Hematopoietic multipotent progenitor cell (in vitro differentiated cells): ENCODE measurements around the gene KNTC1. TPM values are rescaled to one million over a fixed set of nuclear protein-coding genes. Genes with fewer than 3 reads are reported as not detected.
"Not testable (repeated sequence)": the region's sequence is repeated elsewhere in the genome, so short reads cannot be mapped to it uniquely, and the experiment has no call there.

Experiments
- DNase-seq, 3 donors: peaks; one replicate each; pipeline ENCODE4 v3.0.0-alpha.2; 2011 to 2015; ENCODE audit warnings: low read depth in 2 of 3, low spot score in 2 of 3
- total RNA-seq: library from RNA; depleted of rRNA; stranded (reverse); fragments of >200 nt; gene quantifications from one replicate; pipeline ENCODE4 v1.2.3, GENCODE V29; 2012

Gene KNTC1
- total RNA-seq = 24.8 TPM

GRCh38 chr12:122526683-122527477 is at the start of gene KNTC1, which contains the start of gene RSRC2:
Gene KNTC1 (plus strand): TSS chr12:122527249. CDS start chr12:122530064, 2,815 bp downstream.
Gene RSRC2 (minus strand): TSS chr12:122526936. CDS start chr12:122526853, 83 bp downstream.
- peak; percentile 92 to 100 (median 100) for DNase-seq

GRCh38 chr12:122480753-122481152 is 46.3 kb upstream of the KNTC1 start:
- no peak for DNase-seq

- no peak for DNase-seq
Measured at GRCh38 chr12:122481861-122482260, 45.2 kb upstream of the KNTC1 start.

GRCh38 chr12:122483969-122484368 is 43.1 kb upstream of the KNTC1 start:
- DNase-seq = no peak

GRCh38 chr12:122484385-122484784 is 42.7 kb upstream of the KNTC1 start:
- DNase-seq = not testable (repeated sequence)

GRCh38 chr12:122486360-122486759 is 40.7 kb upstream of the KNTC1 start:
- not testable (repeated sequence) for DNase-seq

- no peak for DNase-seq
Measured at GRCh38 chr12:122486805-122487426, 40.1 kb upstream of the KNTC1 start.

- not testable (repeated sequence) for DNase-seq
Measured at GRCh38 chr12:122487807-122488206, 39.2 kb upstream of the KNTC1 start.

GRCh38 chr12:122489038-122489437 is 38.0 kb upstream of the KNTC1 start:
- no peak for DNase-seq

- DNase-seq = no peak
Measured at GRCh38 chr12:122491991-122492390, 35.1 kb upstream of the KNTC1 start.

- peak in 1 of 3 donors; percentile 26 for DNase-seq
Measured at GRCh38 chr12:122493222-122493621, 33.8 kb upstream of the KNTC1 start.

- DNase-seq = no peak
Measured at GRCh38 chr12:122495258-122495657, 31.8 kb upstream of the KNTC1 start.

GRCh38 chr12:122499991-122500684 is 26.9 kb upstream of the KNTC1 start:
- peak; percentile 23 to 67 (median 53) for DNase-seq

GRCh38 chr12:122500685-122501488 is 26.2 kb upstream of the KNTC1 start, which contains the start of gene ZCCHC8:
Gene ZCCHC8 (minus strand): TSS chr12:122500932. CDS start chr12:122500840, 92 bp downstream.
- peak; percentile 86 to 99 (median 97) for DNase-seq

- no peak for DNase-seq
Measured at GRCh38 chr12:122501489-122501989, 25.5 kb upstream of the KNTC1 start.

- DNase-seq = no peak
Measured at GRCh38 chr12:122503147-122503751, 23.8 kb upstream of the KNTC1 start.

- no peak for DNase-seq
Measured at GRCh38 chr12:122503783-122504590, 23.1 kb upstream of the KNTC1 start.

GRCh38 chr12:122505419-122506051 is 21.5 kb upstream of the KNTC1 start:
- no peak for DNase-seq
